H1 (cell line): ENCODE results near the gene SPAM1. TPM values are rescaled to one million over a fixed set of nuclear protein-coding genes. Genes with fewer than 3 reads are reported as not detected.

Experiments
- CTCF ChIA-PET: fragments of 300-600 bp; sonication (Branson Sonifier 250); formaldehyde crosslinking; loops from one replicate; lab custom pipeline; 2021; ENCODE audit not compliant: partially characterized antibody; lab: Charles Lee
- POLR2A ChIA-PET: fragments of 300-600 bp; sonication (Branson Sonifier 250); formaldehyde crosslinking; loops from one replicate; lab custom pipeline; 2021; ENCODE audit warnings: inconsistent platforms; ENCODE audit not compliant: partially characterized antibody; lab: Charles Lee
- DNase-seq, 2 experiments: peaks; one replicate each; pipeline versions ENCODE4 v3.0.0 to v3.0.0-alpha.2; 2010 to 2022; ENCODE audit warnings: low spot score in 2 of 2, low read depth in 1 of 2, mixed read lengths in 1 of 2
- FAIRE-seq: peaks from 2 replicates; lab custom pipeline; 2011; peaks lifted over from hg19 to GRCh38; lab: Jason Lieb, UNC
- H2AFZ ChIP-seq: 2 replicates; pipeline ENCODE4 v1.8.1; 2012; ENCODE audit warnings: low read length, inconsistent platforms
- H2AK5ac ChIP-seq: 2 replicates; pipeline ENCODE4 v1.6.1; 2013; ENCODE audit warnings: low read depth, low read length
- H2BK120ac ChIP-seq: replicated peaks from 2 replicates; pipeline ENCODE3; 2013; ENCODE audit warnings: low read depth, low read length, inconsistent platforms
- H2BK12ac ChIP-seq: 2 replicates; pipeline ENCODE4 v1.6.1; 2013; ENCODE audit warnings: low read depth, low read length
- H2BK15ac ChIP-seq: 2 replicates; pipeline ENCODE4 v1.6.1; 2013; ENCODE audit warnings: low read length
- H2BK20ac ChIP-seq: 2 replicates; pipeline ENCODE4 v1.6.1; 2013; ENCODE audit warnings: low read length
- H2BK5ac ChIP-seq: 2 replicates; pipeline ENCODE4 v1.6.1; 2013; ENCODE audit warnings: low read depth, low read length
- H3K14ac ChIP-seq: 2 replicates; pipeline ENCODE4 v1.6.1; 2013; ENCODE audit warnings: inconsistent platforms; ENCODE audit not compliant: insufficient read length
- H3K18ac ChIP-seq: 2 replicates; pipeline ENCODE4 v1.6.1; 2013; ENCODE audit warnings: low read length; ENCODE audit errors: extremely low read depth
- H3K23ac ChIP-seq: 2 replicates; pipeline ENCODE4 v1.6.1; 2013; ENCODE audit warnings: inconsistent platforms; ENCODE audit not compliant: insufficient read length
- H3K23me2 ChIP-seq: 2 replicates; pipeline ENCODE4 v1.6.1; 2013; ENCODE audit warnings: low read depth, low read length
- H3K27ac ChIP-seq: 2 replicates; pipeline ENCODE4 v1.6.1; 2011; ENCODE audit warnings: low read depth, low read length, inconsistent platforms
- H3K27me3 ChIP-seq, 4 experiments: replicated peaks in 1 of 4; 1 replicate in 1 of 4; 2 replicates in 3 of 4; pipeline versions ENCODE4 v1.6.1 to v1.8.1; 2011 to 2013; ENCODE audit warnings: low read length in 3 of 4, mild to moderate bottlenecking in 3 of 4, inconsistent platforms in 2 of 4, mixed read lengths in 2 of 4, moderate library complexity in 1 of 4; ENCODE audit not compliant: control insufficient read depth in 3 of 4, insufficient read depth in 3 of 4; ENCODE audit errors: extremely low read depth in 1 of 4
- H3K36me3 ChIP-seq, 4 experiments: 2 replicates each; pipeline versions ENCODE4 v1.6.1 to v1.8.1; 2011 to 2013; ENCODE audit warnings: mild to moderate bottlenecking in 4 of 4, low read length in 3 of 4, moderate library complexity in 2 of 4, control low read depth in 1 of 4, inconsistent platforms in 1 of 4; ENCODE audit not compliant: insufficient read depth in 4 of 4, control insufficient read depth in 2 of 4
- H3K4ac ChIP-seq: replicated peaks from 2 replicates; pipeline ENCODE3; 2013; ENCODE audit warnings: low read length, low read depth, mixed read lengths, inconsistent platforms; ENCODE audit not compliant: insufficient read length
- H3K4me1 ChIP-seq, 4 experiments: replicated peaks in 1 of 4; 1 replicate in 1 of 4; 2 replicates in 3 of 4; pipeline versions ENCODE4 v1.6.1 to v1.8.1; 2011 to 2013; ENCODE audit warnings: low read length in 3 of 4, inconsistent platforms in 2 of 4, mixed read lengths in 1 of 4; ENCODE audit not compliant: insufficient read depth in 4 of 4, control insufficient read depth in 3 of 4
- H3K4me2 ChIP-seq, 2 experiments: 2 replicates each; pipeline versions ENCODE4 v1.6.1 to v1.8.1; 2011 to 2013; ENCODE audit warnings: low read depth in 2 of 2, low read length in 2 of 2, control low read depth in 1 of 2, inconsistent platforms in 1 of 2, mild to moderate bottlenecking in 1 of 2; ENCODE audit not compliant: insufficient read depth in 1 of 2
- H3K4me3 ChIP-seq, 4 experiments: fragments of 200-600, 300-600 bp in 1 of 4; sonication (generic), shearing (Covaris generic), sonication (Bioruptor Twin) in 1 of 4; 2 replicates each; pipeline versions ENCODE4 v1.5.1 to v1.8.1; 2011 to 2016; ENCODE audit warnings: low read length in 4 of 4, low read depth in 3 of 4, control low read depth in 2 of 4, inconsistent platforms in 2 of 4, mild to moderate bottlenecking in 2 of 4, mixed read lengths in 1 of 4, moderate library complexity in 1 of 4; ENCODE audit not compliant: insufficient read depth in 2 of 4; ENCODE audit errors: extremely low read depth in 1 of 4
- H3K56ac ChIP-seq: replicated peaks from 2 replicates; pipeline ENCODE3; 2013; ENCODE audit warnings: low read depth, mild to moderate bottlenecking, mixed read lengths, low read length, inconsistent platforms; ENCODE audit not compliant: insufficient read length
- H3K79me1 ChIP-seq: 2 replicates; pipeline ENCODE4 v1.6.1; 2013; ENCODE audit warnings: low read depth, low read length, control low read depth
- H3K79me2 ChIP-seq, 2 experiments: 2 replicates each; pipeline versions ENCODE4 v1.6.1 to v1.8.1; 2012 to 2013; ENCODE audit warnings: low read length in 2 of 2, mild to moderate bottlenecking in 2 of 2, inconsistent platforms in 1 of 2; ENCODE audit not compliant: insufficient read depth in 2 of 2, control insufficient read depth in 1 of 2
- H3K9ac ChIP-seq, 4 experiments: replicated peaks in 1 of 4; 1 replicate in 1 of 4; 2 replicates in 3 of 4; pipeline versions ENCODE4 v1.6.1 to v1.8.1; 2011 to 2013; ENCODE audit warnings: low read depth in 3 of 4, low read length in 3 of 4, control low read depth in 2 of 4, mild to moderate bottlenecking in 2 of 4, moderate library complexity in 2 of 4, inconsistent platforms in 1 of 4; ENCODE audit errors: extremely low read depth in 1 of 4
- H3K9me3 ChIP-seq, 2 experiments: 2 replicates each; pipeline versions ENCODE4 v1.6.1 to v1.8.1; 2012 to 2013; ENCODE audit warnings: mild to moderate bottlenecking in 2 of 2, moderate library complexity in 2 of 2, control low read depth in 1 of 2, inconsistent platforms in 1 of 2, low read depth in 1 of 2, low read length in 1 of 2, mixed read lengths in 1 of 2; ENCODE audit not compliant: insufficient read depth in 2 of 2
- H4K20me1 ChIP-seq, 2 experiments: replicated peaks in 1 of 2; 2 replicates each; pipeline versions ENCODE3 to v1.8.1; 2011 to 2013; ENCODE audit warnings: inconsistent platforms in 2 of 2, low read length in 2 of 2, mild to moderate bottlenecking in 1 of 2; ENCODE audit not compliant: insufficient read depth in 2 of 2, control insufficient read depth in 1 of 2
- H4K5ac ChIP-seq: 2 replicates; pipeline ENCODE4 v1.6.1; 2013; ENCODE audit warnings: low read length, low read depth, mixed read lengths, inconsistent platforms; ENCODE audit not compliant: insufficient read length
- H4K8ac ChIP-seq: 2 replicates; pipeline ENCODE4 v1.8.0; 2013; ENCODE audit warnings: mild to moderate bottlenecking, moderate library complexity, low read length, inconsistent platforms; ENCODE audit not compliant: insufficient read depth; ENCODE audit errors: extremely low read depth
- H4K91ac ChIP-seq: replicated peaks from 2 replicates; pipeline ENCODE3; 2013; ENCODE audit warnings: low read length, mixed read lengths, inconsistent platforms; ENCODE audit not compliant: insufficient read length
- polyA plus RNA-seq, 7 experiments: library from polyadenylated mRNA; depleted of rRNA in 3 of 7; stranded (reverse) in 5 of 7; unstranded in 2 of 7; fragments of >200 nt in 5 of 7; fragments of 200-250 nt in 2 of 7; gene quantifications; 1 replicate in 5 of 7; 2 replicates in 1 of 7; 4 replicates in 1 of 7; pipeline versions ENCODE4 v1.2.1 to v1.2.3, GENCODE V29; 2011 to 2013; ENCODE audit warnings: missing spikeins in 2 of 7, mixed read lengths in 2 of 7
- total RNA-seq: library from RNA; stranded (reverse); fragmentation: NEBNext Ultra II Directional; extraction: Animal tissue kit (Norgen Biotek cat#: 25700); gene quantifications from 2 replicates; pipeline ENCODE4 v1.2.1, GENCODE V29; 2021
- TF ChIP-seq, protein P1 (sequence below): fragments of 300-600 bp; sonication (generic); IDR thresholded peaks from 2 replicates; pipeline ENCODE4 v1.7.1; 2012; ENCODE audit warnings: low read length, moderate library complexity, mild to moderate bottlenecking, inconsistent platforms; ENCODE audit not compliant: insufficient replicate concordance

Gene SPAM1
- total and polyA plus RNA-seq, 2 of the 8 experiments (the other 6 are each of a cell fraction or from before 2014, with no cell fraction given), result not detected

DNA sequence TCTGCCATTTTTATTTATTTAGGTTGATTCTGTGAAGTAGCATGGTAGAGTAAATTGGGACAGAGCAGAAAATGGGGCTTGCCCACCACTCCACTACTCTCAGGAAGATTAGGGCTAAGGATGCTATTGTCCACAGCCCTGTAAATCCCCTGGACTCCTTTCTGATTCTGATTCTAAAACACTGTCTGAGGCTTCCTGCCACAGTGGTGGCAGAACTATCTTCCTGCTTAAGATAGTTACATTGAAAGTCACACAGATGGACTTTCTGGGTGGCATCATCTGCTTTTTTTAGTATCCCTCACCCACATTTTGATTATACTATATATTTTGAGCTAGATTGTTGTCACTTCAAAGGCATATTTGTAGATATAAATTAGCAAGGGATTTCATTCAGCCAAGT lies 50.0 kb downstream of the SPAM1 start:
- ChIA-PET CTCF (no interaction called here), POLR2A (no interaction called here)
- no peak overlapping the region for H3K27ac ChIP-seq
- H4K91ac ChIP-seq, result no peak overlapping the region
- no peak overlapping the region for H2BK20ac ChIP-seq
- no peak for DNase-seq
- H2BK120ac ChIP-seq, result no peak overlapping the region
- no peak overlapping the region for H3K4ac ChIP-seq
- H2BK15ac ChIP-seq, result no peak overlapping the region
- H4K20me1 ChIP-seq, result no peaks in the 10 kb centered on the region
- H3K18ac ChIP-seq, result no peak overlapping the region
- H3K79me2 ChIP-seq, result no peaks in the 10 kb centered on the region
- no peak overlapping the region for H3K23ac ChIP-seq
- no peak overlapping the region for H4K8ac ChIP-seq
- H3K27me3 ChIP-seq, result no peaks in the 10 kb centered on the region
- no peak for FAIRE-seq
- H3K23me2 ChIP-seq, result no peaks in the 10 kb centered on the region
- H3K56ac ChIP-seq, result no peak overlapping the region
- no peaks in the 10 kb centered on the region for H3K36me3 ChIP-seq
- no peaks in the 10 kb centered on the region for H3K4me1 ChIP-seq
- no peaks in the 10 kb centered on the region for H3K79me1 ChIP-seq
- no peak overlapping the region for H3K4me2 ChIP-seq
- H3K9me3 ChIP-seq, result no peaks in the 10 kb centered on the region
- no peak overlapping the region for H3K9ac ChIP-seq
- H3K4me3 ChIP-seq, result no peak overlapping the region
- no peak overlapping the region for H2AK5ac ChIP-seq
- no peak overlapping the region for H2AFZ ChIP-seq
- no peak overlapping the region for H2BK12ac ChIP-seq
- no peak overlapping the region for H3K14ac ChIP-seq
- no peak overlapping the region for H4K5ac ChIP-seq
- no peak overlapping the region for H2BK5ac ChIP-seq
- TF ChIP-seq, protein P1, sequence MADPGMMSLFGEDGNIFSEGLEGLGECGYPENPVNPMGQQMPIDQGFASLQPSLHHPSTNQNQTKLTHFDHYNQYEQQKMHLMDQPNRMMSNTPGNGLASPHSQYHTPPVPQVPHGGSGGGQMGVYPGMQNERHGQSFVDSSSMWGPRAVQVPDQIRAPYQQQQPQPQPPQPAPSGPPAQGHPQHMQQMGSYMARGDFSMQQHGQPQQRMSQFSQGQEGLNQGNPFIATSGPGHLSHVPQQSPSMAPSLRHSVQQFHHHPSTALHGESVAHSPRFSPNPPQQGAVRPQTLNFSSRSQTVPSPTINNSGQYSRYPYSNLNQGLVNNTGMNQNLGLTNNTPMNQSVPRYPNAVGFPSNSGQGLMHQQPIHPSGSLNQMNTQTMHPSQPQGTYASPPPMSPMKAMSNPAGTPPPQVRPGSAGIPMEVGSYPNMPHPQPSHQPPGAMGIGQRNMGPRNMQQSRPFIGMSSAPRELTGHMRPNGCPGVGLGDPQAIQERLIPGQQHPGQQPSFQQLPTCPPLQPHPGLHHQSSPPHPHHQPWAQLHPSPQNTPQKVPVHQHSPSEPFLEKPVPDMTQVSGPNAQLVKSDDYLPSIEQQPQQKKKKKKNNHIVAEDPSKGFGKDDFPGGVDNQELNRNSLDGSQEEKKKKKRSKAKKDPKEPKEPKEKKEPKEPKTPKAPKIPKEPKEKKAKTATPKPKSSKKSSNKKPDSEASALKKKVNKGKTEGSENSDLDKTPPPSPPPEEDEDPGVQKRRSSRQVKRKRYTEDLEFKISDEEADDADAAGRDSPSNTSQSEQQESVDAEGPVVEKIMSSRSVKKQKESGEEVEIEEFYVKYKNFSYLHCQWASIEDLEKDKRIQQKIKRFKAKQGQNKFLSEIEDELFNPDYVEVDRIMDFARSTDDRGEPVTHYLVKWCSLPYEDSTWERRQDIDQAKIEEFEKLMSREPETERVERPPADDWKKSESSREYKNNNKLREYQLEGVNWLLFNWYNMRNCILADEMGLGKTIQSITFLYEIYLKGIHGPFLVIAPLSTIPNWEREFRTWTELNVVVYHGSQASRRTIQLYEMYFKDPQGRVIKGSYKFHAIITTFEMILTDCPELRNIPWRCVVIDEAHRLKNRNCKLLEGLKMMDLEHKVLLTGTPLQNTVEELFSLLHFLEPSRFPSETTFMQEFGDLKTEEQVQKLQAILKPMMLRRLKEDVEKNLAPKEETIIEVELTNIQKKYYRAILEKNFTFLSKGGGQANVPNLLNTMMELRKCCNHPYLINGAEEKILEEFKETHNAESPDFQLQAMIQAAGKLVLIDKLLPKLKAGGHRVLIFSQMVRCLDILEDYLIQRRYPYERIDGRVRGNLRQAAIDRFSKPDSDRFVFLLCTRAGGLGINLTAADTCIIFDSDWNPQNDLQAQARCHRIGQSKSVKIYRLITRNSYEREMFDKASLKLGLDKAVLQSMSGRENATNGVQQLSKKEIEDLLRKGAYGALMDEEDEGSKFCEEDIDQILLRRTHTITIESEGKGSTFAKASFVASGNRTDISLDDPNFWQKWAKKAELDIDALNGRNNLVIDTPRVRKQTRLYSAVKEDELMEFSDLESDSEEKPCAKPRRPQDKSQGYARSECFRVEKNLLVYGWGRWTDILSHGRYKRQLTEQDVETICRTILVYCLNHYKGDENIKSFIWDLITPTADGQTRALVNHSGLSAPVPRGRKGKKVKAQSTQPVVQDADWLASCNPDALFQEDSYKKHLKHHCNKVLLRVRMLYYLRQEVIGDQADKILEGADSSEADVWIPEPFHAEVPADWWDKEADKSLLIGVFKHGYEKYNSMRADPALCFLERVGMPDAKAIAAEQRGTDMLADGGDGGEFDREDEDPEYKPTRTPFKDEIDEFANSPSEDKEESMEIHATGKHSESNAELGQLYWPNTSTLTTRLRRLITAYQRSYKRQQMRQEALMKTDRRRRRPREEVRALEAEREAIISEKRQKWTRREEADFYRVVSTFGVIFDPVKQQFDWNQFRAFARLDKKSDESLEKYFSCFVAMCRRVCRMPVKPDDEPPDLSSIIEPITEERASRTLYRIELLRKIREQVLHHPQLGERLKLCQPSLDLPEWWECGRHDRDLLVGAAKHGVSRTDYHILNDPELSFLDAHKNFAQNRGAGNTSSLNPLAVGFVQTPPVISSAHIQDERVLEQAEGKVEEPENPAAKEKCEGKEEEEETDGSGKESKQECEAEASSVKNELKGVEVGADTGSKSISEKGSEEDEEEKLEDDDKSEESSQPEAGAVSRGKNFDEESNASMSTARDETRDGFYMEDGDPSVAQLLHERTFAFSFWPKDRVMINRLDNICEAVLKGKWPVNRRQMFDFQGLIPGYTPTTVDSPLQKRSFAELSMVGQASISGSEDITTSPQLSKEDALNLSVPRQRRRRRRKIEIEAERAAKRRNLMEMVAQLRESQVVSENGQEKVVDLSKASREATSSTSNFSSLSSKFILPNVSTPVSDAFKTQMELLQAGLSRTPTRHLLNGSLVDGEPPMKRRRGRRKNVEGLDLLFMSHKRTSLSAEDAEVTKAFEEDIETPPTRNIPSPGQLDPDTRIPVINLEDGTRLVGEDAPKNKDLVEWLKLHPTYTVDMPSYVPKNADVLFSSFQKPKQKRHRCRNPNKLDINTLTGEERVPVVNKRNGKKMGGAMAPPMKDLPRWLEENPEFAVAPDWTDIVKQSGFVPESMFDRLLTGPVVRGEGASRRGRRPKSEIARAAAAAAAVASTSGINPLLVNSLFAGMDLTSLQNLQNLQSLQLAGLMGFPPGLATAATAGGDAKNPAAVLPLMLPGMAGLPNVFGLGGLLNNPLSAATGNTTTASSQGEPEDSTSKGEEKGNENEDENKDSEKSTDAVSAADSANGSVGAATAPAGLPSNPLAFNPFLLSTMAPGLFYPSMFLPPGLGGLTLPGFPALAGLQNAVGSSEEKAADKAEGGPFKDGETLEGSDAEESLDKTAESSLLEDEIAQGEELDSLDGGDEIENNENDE, result no peak
